Fibroblast of the conjunctiva (primary cell): ENCODE results near the gene SATB2.

Experiments
- DNase-seq: peaks from one replicate; pipeline ENCODE4 v3.0.0-alpha.2; 2010; ENCODE audit warnings: low read depth

SATB2 gene

DNA sequence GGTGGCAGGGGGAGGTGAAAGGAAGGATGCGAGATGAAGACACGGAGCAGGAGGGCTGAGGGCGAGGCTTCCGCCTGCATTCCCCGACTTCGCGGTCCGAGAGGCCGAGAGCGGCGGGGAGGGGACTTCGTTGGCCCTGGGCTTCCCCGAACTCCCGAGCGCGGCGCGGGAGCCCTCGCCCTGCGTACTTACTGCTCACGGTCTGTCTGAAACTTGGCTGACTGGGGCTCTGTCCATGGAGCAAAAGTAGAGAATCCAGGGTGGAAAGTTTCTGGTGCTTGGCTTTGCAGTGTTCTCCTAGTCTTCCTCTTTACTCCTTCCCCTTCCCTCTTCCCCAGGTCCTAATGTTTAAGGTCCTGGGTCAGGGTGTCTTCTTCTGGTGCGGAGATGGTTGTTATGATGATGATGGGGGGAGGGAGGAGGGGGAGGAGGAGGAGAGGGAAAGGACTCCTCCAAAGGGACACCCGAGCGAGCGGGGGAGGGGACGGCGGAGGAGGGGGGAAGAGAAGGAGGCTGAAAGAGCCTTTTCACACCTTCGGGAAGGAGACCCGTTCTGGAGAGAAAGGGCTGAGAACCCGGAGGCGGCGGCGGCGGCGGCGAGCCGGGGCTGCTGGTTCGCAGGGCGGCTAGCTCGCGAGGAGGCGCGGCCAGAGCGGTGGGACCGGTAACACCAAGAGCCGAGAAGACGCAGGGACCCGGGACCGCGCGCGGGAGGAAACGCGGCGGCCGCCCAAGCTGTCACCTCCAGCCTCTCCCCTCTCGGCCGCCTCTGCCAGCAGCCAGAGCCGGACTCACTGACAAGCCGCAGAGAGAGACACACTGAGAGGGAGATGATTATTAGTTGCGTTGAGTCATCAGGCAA, at the start of gene SATB2:
TSS of gene SATB2 (minus strand) at position 793 of the 862 bp plus-strand sequence. CDS start 1,902 bp downstream, outside the sequence.
- DNase-seq, result no peak

DNA sequence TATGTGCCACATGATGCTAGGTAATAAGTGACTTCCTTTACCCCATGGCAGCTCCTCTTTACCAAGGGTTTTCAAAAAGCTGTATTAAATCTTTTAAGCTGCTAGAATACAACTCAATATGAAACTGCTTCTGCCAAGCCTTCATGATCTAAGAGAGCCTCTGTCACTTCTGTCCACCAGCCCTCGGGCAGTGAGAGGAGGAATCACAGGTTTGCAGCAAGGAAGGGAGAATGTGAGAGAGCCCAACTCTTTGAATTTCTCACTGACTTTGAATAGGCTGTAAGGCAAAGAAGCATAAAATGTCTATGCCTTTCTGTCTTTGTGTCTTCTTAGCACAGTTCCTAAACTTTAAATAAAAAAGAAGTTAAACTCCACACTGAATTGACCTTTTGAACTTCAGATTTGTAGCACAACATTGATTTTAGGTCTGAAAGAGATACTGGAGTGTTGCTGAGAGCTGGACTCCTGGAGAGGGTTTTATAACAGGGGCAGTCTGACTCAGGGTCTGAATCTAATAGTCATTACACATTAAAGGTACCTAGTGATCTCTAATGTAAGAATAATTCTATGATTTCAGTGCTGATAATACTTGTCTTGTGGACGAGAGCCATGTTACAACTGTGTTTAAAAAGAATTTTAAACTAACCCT, 48.1 kb upstream of the SATB2 start:
- DNase-seq, result no peak

GRCh38 chr2:199503148-199503547, 45.4 kb upstream of the SATB2 start:
- no peak for DNase-seq

DNA sequence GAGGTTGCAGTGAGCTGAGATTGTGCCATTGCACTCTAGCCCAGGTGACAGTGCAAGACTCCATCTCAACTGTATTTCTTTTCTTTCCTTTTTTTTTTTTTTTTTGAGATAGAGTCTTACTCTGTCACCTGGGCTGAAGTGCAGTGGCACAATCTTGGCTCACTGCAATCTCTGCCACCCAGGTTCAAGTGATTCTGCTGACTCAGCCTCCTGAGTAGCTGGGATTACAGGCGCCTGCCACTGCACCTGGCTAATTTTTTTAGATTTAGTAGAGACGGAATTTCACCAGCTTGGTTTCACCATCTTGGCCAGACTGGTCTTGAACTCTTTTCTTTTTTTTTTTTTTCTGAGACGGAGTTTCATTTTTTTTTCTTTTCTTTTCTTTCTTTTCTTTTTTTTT, 41.3 kb upstream of the SATB2 start:
- DNase-seq, result no peak

DNA sequence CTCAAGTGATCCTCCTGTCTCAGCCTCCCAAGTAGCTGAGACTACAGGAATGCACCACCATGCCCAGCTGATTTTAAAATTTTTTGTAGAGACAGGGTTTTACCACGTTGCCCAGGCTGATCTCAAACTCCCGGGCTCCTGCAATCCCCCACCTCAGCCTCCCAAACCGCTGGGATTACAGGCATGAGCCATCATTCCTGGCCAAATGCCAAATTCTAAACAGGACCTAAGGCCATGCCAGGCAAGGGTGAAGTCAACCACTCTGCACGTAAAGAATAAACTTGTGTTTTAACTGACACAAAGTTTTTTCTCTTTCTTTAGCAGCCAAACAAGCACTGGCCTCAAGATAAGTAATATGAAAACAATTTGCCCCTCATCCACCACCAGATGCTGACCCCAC, 37.4 kb upstream of the SATB2 start:
- no peak for DNase-seq

- no peak for DNase-seq
These were observed 32.3 kb upstream of the SATB2 start for GRCh38 chr2:199490049-199490448.

DNA sequence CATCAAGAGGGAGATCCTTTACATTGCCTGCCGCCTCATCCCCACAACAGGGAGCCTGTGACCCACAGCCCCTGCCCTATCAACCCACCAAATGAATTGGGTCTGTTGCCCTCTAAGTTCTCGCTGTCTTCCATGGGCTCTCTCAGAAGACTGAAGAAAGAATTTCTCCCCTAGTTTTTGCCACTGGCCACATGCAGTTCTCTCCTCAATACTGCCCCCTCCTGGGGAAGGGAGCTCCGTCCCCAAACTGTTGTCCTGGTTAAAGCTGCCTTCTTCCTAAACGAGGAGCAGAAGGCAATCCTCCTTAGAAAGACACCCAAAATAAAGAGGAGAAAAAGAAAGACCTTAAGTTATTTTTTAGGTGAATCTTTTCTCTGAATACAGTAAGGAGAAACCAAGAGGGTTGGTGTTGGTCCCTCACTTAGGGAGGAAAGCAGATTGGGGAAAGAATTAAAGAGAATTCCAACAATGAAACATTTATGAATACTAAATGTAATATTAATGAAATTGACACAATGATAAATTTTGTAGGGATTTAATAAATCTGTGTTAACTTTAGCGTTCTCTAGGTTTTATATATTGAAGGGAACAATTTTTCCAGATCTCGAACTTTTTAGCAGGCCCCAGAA, 31.1 kb upstream of the SATB2 start:
- peak; percentile 10 for DNase-seq

- peak; percentile 13 for DNase-seq
These were observed 28.1 kb upstream of the SATB2 start for GRCh38 chr2:199485732-199486335.

DNA sequence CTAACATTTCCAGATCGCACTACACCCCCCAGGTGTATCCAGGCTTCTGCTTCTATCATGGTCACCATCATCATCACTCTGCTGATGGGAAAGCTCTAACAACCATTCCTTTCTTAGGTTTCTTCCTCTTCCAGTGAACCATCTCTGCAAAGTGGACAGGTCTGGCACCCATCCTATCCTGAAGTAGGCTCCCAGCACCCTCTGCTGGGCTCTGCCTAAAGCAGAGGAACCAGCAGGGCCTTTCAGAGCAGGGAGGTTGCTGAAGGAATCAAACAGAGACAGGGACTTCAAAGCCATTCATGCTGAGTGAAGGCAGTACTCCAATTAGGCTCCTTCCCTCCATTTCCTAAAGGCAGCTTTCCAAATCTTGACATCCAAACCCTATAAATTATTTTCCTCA, 27.2 kb upstream of the SATB2 start:
- DNase-seq, result no peak

DNA sequence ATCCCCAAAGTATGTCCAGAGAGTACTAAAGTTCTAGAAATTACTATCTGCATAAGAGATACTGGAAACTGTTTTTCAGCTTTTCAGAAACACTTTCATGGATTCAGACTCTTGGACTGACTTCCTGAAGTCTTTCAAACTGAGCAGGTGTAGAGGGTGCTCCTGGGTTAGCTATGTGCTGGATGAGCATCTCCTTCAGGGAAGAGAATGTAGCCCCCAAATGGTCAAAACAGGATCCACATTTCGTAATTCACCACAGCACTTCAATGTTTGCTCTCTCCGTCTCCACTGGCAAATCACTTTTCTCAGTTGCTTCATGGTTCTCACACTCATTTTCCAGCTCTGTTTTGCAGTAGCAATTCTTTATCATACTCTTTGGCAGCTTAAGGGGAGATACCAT, 23.2 kb upstream of the SATB2 start:
- no peak for DNase-seq

GRCh38 chr2:199477277-199477834, 19.6 kb upstream of the SATB2 start:
- no peak for DNase-seq

DNA sequence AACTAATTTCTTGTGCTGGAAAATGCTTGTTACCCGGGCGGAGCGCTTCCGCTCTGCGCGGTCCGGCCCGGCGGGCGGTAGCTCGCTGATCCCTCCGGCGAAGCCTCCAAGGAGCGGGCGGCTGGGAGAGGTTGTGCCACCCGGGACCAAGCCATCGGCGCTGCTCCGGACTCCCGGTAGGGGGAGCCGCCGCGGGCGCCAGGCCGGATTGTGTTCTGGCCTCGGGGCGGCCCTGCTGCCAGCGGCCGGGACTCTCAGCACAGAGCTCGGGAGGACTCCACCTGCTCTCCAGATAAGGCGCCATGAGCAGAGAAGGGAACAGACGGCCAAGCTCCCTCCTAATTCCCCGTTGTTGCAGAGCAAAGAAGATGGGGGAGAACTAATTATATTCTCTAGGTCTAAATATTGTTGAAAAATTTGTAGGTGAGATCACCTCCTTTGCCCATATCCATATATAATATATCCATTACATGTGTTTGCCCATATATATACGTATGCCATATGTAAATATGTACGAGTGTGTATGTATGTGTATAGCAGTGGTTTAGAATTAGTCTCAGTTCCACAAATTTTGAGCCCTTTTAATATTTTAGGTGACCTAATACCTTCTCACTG, 13.8 kb upstream of the SATB2 start:
- DNase-seq, result no peak

DNA sequence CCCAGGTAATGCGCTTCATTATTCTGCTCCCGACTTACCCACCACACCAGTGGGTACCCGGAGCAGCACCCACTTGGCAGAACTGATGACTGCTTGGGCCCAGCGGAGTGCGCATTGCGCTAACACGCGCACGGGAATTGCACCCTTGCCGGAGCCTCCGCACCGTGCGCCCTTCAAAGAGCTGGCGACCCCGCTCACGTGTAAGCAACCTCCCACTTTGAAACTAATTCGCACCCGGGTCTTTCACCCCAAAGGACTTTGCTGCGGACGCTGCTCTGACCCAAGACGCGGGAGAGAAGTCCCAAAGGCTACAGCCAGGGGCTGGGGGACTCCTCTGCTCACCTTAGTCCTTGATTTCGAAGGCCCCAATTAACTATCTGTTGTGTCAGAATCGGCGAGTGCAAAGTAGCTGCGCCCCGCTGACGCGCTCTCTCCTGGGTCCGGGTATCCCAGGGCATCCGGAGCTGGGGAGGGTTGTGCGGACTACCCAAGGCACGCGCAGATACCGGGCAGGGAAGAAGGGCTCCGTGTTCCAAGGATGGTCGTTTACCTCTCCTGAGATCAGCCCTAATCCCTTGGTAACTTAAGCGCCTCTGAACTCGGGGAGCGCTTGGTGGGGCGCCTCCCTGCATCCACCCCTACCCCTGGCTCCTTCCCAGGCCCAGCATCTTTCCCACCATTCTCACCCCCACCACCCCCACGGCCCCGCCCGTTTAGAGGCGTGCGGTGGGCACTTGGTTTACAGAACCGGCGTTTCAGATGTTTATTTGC, 13.1 kb upstream of the SATB2 start:
- no peak for DNase-seq

- DNase-seq, result no peak
These were observed 12.6 kb upstream of the SATB2 start for GRCh38 chr2:199470361-199470671.

DNA sequence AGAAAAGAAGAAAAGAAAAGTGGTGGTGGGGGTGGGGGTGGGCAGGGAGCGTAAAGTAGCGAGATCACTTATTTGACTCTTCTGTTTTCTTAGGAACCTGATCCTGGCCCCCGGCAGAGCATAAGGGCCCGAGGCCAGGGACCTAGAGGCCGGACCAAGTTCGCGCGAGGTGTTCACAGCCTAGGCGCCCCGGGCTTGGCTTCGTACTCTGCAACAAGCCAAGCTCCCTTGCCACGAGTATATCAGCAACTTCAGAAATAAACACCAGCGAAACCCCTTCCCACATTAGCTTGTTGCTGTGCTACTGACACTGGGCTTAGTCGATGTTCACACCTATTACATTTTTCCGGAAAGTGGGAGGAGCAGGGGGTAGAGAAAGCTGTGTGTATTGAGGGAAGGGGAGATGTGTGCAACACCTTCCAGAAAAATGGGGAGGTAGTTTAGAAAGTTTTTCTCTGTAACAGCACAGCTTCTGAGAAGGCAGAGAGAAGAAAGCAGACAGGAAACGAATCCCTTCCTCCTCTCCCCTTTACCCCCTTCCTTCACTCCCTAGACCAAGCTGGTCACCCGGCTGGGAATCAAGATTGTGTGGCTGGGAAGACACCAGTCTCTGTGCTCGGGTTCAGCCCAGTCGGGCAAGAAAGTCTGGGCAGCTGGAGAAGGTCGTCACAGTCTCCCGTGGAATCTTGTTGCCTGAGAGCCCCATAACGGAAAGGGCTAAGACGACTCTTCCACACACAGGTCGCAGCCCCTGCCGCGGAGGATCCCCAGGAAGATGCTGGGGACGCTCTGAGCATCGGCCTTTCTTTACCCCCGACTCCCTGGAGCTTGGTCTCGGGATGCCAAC, 12.0 kb upstream of the SATB2 start:
- DNase-seq, result no peak

DNA sequence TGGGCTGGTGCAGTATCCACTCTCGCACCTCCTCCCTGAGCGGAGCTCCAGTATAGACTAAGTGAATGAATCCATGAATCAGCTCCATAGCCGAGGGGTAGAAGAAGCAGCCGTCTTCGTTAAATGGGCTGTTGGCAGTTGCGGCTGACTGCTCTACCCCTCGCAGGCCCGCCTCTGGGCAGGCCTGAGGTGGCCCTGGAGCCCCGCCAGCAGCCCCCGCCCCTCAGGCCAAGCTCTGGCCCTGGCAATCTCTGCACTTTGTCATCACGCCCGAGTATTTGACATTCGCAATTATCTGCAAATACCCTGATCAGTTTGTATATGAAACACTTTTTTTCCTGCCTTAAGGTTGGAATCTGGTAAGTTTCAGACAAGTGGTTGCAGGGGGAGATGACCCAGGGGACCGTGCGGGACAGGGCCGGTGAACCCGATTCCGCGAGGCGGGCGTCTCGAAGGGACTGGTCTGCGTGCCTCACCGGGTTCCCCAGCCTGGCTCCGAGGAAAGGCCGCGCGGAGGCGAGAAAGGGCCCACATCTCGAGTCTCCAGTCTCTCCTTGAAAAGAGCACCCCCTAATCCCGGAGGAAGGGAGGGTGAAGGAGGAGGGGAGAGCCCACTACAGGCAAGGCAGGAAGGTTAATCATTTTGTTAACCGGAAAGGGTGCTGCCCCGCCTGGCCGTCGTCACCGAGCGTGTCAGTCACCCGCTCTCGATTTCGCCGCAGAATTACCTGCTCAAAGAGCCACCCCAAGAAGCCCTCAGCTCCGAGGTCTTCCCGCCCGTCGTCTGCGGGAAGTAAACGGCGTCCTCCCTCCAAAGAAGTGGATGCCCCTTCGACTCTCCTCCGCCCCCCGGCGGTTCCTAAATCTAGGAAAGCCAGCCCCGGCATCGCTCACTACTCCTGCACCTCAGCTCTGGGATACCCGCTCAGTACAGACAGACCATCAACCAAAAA, 11.1 kb upstream of the SATB2 start:
- no peak for DNase-seq

DNA sequence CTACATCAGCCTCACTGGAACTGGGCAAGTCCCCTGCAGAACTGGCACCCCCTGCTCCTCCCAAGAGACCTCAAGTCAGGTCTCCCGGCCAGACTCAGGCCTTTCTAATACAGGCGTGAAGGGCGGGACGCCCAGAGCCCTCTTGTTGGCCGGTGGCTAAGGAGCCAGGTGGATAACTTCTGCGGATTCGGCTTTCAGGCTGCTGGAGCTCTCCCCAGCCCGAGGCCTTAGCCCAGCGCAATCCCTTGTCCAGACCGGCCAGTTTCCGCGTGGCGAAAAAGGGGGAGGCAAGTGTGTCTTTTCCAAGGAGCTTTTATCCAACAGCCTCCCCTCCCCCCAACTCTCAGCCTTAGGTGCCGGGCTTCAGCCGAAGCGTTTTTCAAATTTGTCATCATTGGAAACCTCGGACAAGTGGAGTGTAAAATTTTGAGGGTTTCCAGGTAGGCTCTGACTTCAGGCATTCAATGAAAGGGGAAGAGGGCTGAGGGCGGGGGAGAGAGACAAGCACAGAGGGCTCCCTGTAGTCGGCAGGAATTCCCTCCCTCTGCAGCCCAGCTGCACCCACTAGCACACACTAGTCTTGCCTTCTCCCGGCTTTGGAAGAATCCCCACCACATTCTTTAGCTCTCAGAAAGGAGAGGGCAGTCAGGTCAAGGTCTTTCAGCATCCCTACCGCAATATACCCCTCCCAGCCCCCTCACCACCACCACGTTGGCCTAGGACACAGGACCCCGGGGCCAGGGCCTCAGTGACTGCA, 9.5 kb upstream of the SATB2 start:
- no peak for DNase-seq

DNA sequence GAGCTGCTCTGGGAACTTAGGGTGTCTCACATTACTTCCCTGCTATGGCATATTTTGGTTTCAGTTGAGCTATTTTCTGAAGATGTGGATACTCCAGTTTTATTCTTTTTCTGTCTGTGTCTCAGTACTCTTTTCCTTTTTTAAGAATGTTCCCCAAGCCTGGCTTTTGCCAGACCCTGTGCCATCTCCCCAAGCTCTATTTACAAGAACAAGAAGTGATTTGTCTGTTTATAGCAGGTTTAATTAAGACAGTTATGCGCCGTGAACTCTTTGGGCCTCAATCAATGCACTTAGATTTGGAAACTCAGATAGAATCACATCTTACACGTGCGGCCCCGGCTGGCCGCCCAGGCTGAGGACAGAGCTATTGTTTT, 8.9 kb upstream of the SATB2 start:
- no peak for DNase-seq
